IPS-20b (cell line): ENCODE results near the gene CDC5L.

Experiments used
- H3K27ac ChIP-seq: one replicate; pipeline ENCODE4 v1.5.1; 2013; ENCODE audit warnings: low read length
- H3K27me3 ChIP-seq: 2 replicates; pipeline ENCODE4 v1.6.1; 2013; ENCODE audit warnings: mild to moderate bottlenecking, low read length, inconsistent platforms; ENCODE audit not compliant: insufficient read depth
- H3K36me3 ChIP-seq: 2 replicates; pipeline ENCODE4 v1.6.1; 2013; ENCODE audit warnings: low read depth, mild to moderate bottlenecking, inconsistent platforms, low read length, moderate library complexity; ENCODE audit not compliant: insufficient read depth
- H3K4me1 ChIP-seq: 2 replicates; pipeline ENCODE4 v1.6.1; 2013; ENCODE audit warnings: mild to moderate bottlenecking, control low read depth, inconsistent platforms, low read length, moderate library complexity; ENCODE audit not compliant: insufficient read depth
- H3K4me3 ChIP-seq: 2 replicates; pipeline ENCODE4 v1.5.1; 2013; ENCODE audit warnings: mild to moderate bottlenecking, low read length, inconsistent platforms
- H3K9ac ChIP-seq: 2 replicates; pipeline ENCODE4 v1.6.1; 2013; ENCODE audit warnings: low read depth, mild to moderate bottlenecking, inconsistent platforms, low read length, moderate library complexity
- H3K9me3 ChIP-seq: 2 replicates; pipeline ENCODE4 v1.6.1; 2013; ENCODE audit warnings: mild to moderate bottlenecking, low read depth, low read length, inconsistent platforms; ENCODE audit not compliant: insufficient read depth

CDC5L gene

GRCh38 chr6:44400572-44400971, 13.1 kb downstream of the CDC5L start:
- Histone ChIP-seq H3K4me1 (no peaks in the 10 kb centered on the region), H3K27me3 (no peaks in the 10 kb centered on the region), H3K27ac (no peak overlapping the region), H3K36me3 (peaks cover 82% of the 10 kb centered on the region), H3K4me3 (no peak overlapping the region), H3K9ac (no peak overlapping the region), H3K9me3 (no peaks in the 10 kb centered on the region)

- Histone ChIP-seq H3K27me3 (no peaks in the 10 kb centered on the region), H3K4me1 (no peaks in the 10 kb centered on the region), H3K27ac (no peak overlapping the region), H3K9me3 (no peaks in the 10 kb centered on the region), H3K4me3 (no peak overlapping the region), H3K36me3 (peaks cover 82% of the 10 kb centered on the region), H3K9ac (no peak overlapping the region)
Observed at GRCh38 chr6:44401138-44401537, 13.6 kb downstream of the CDC5L start.

GRCh38 chr6:44404022-44404714, 16.7 kb downstream of the CDC5L start:
- H3K36me3 ChIP-seq = peaks cover 82% of the 10 kb centered on the region
- no peaks in the 10 kb centered on the region for H3K9me3 ChIP-seq
- H3K4me1 ChIP-seq = no peaks in the 10 kb centered on the region

GRCh38 chr6:44404715-44405099, 17.2 kb downstream of the CDC5L start:
- H3K36me3 ChIP-seq = peaks cover 85% of the 10 kb centered on the region
- no peaks in the 10 kb centered on the region for H3K9me3 ChIP-seq
- no peak overlapping the region for H3K27ac ChIP-seq
- no peaks in the 10 kb centered on the region for H3K27me3 ChIP-seq
- no peaks in the 10 kb centered on the region for H3K4me1 ChIP-seq
- no peak overlapping the region for H3K9ac ChIP-seq
- H3K4me3 ChIP-seq = no peak overlapping the region

More at GRCh38 chr6:44404022-44404714, 16.7 kb downstream of the CDC5L start:
- Histone ChIP-seq H3K27me3 (no peaks in the 10 kb centered on the region), H3K27ac (no peak overlapping the region), H3K4me3 (no peak overlapping the region), H3K9ac (no peak overlapping the region)

GRCh38 chr6:44407951-44408670, 20.6 kb downstream of the CDC5L start:
- Histone ChIP-seq H3K36me3 (peaks cover 88% of the 10 kb centered on the region), H3K9ac (no peak overlapping the region), H3K27ac (no peak overlapping the region)

GRCh38 chr6:44409207-44409794, 21.8 kb downstream of the CDC5L start:
- H3K9me3 ChIP-seq = no peaks in the 10 kb centered on the region
- peaks cover 87% of the 10 kb centered on the region for H3K36me3 ChIP-seq
- no peak overlapping the region for H3K4me3 ChIP-seq
- H3K27me3 ChIP-seq = no peaks in the 10 kb centered on the region
- no peak overlapping the region for H3K27ac ChIP-seq
- H3K9ac ChIP-seq = no peak overlapping the region
- H3K4me1 ChIP-seq = no peaks in the 10 kb centered on the region

More at GRCh38 chr6:44407951-44408670, 20.6 kb downstream of the CDC5L start:
- no peak overlapping the region for H3K4me3 ChIP-seq
- no peaks in the 10 kb centered on the region for H3K9me3 ChIP-seq
- no peaks in the 10 kb centered on the region for H3K4me1 ChIP-seq
- no peaks in the 10 kb centered on the region for H3K27me3 ChIP-seq

- Histone ChIP-seq H3K4me1 (no peaks in the 10 kb centered on the region), H3K27ac (no peak overlapping the region), H3K9ac (no peak overlapping the region), H3K9me3 (no peaks in the 10 kb centered on the region), H3K27me3 (no peaks in the 10 kb centered on the region), H3K36me3 (peaks cover 86% of the 10 kb centered on the region), H3K4me3 (no peak overlapping the region)
Observed at GRCh38 chr6:44410363-44410762, 22.9 kb downstream of the CDC5L start.

- Histone ChIP-seq H3K27me3 (no peaks in the 10 kb centered on the region), H3K36me3 (peaks cover 86% of the 10 kb centered on the region), H3K27ac (no peak overlapping the region), H3K4me3 (no peak overlapping the region), H3K9me3 (no peaks in the 10 kb centered on the region), H3K4me1 (no peaks in the 10 kb centered on the region), H3K9ac (no peak overlapping the region)
Observed at GRCh38 chr6:44411141-44411540, 23.6 kb downstream of the CDC5L start.

- no peak overlapping the region for H3K9ac ChIP-seq
Observed at GRCh38 chr6:44415449-44415848, 27.9 kb downstream of the CDC5L start.

GRCh38 chr6:44415873-44416502, 28.5 kb downstream of the CDC5L start:
- Histone ChIP-seq H3K27ac (no peak overlapping the region), H3K27me3 (no peaks in the 10 kb centered on the region), H3K4me3 (no peak overlapping the region), H3K4me1 (no peaks in the 10 kb centered on the region), H3K9ac (no peak overlapping the region), H3K9me3 (no peaks in the 10 kb centered on the region), H3K36me3 (peaks cover 74% of the 10 kb centered on the region)

More at GRCh38 chr6:44415449-44415848, 27.9 kb downstream of the CDC5L start:
- Histone ChIP-seq H3K4me1 (no peaks in the 10 kb centered on the region), H3K36me3 (peaks cover 71% of the 10 kb centered on the region), H3K9me3 (no peaks in the 10 kb centered on the region), H3K27me3 (no peaks in the 10 kb centered on the region), H3K27ac (no peak overlapping the region), H3K4me3 (no peak overlapping the region)

- Histone ChIP-seq H3K36me3 (peaks cover 85% of the 10 kb centered on the region), H3K9me3 (no peaks in the 10 kb centered on the region), H3K4me1 (no peaks in the 10 kb centered on the region), H3K9ac (no peak overlapping the region), H3K4me3 (no peak overlapping the region), H3K27ac (no peak overlapping the region), H3K27me3 (no peaks in the 10 kb centered on the region)
Observed at GRCh38 chr6:44422531-44422930, 35.0 kb downstream of the CDC5L start.
